T47D (cell line): ENCODE data around the gene AASDHPPT.

Experiments used
- DNase-seq, 2 experiments: peaks; one replicate each; pipeline versions ENCODE4 v3.0.0 to v3.0.0-alpha.2; 2011 to 2012; ENCODE audit warnings: low read depth in 1 of 2, low spot score in 1 of 2
- JUND ChIP-seq: IDR thresholded peaks from 2 replicates; pipeline ENCODE4 v1.6.1; 2012; ENCODE audit warnings: low read depth
- in situ Hi-C: cut with HindIII; loops from 2 replicates; pipeline ENCODE4 v1.10.0; 2016; ENCODE audit warnings: low sequenced_read_pairs, low pct_unique_long_range_greater_than_20kb

The AASDHPPT gene

GRCh38 chr11:106092446-106092845 lies 15.0 kb downstream of the AASDHPPT start:
- no peak for DNase-seq
- in situ Hi-C loops: no loop called here
- no peak for TF ChIP-seq JUND

GRCh38 chr11:106098893-106099553 lies 21.6 kb downstream of the AASDHPPT start:
- TF ChIP-seq JUND: no peak
- DNase-seq: no peak
- in situ Hi-C loops: no loop called here

- no peak for DNase-seq
- no peak for TF ChIP-seq JUND
- in situ Hi-C loops: no loop called here
These were observed 23.9 kb downstream of the AASDHPPT start for GRCh38 chr11:106101370-106101769.

GRCh38 chr11:106101819-106102218 lies 24.4 kb downstream of the AASDHPPT start:
- in situ Hi-C loops: no loop called here
- TF ChIP-seq JUND: no peak
- no peak for DNase-seq

GRCh38 chr11:106105986-106106385 lies 28.5 kb downstream of the AASDHPPT start:
- TF ChIP-seq JUND: no peak
- no peak for DNase-seq
- in situ Hi-C loops: no loop called here

GRCh38 chr11:106121570-106122320 lies 44.3 kb downstream of the AASDHPPT start:
- in situ Hi-C loops: no loop called here
- DNase-seq: peak in 1 of 2 experiments; percentile 15
- no peak for TF ChIP-seq JUND

GRCh38 chr11:106127604-106128003 lies 50.1 kb downstream of the AASDHPPT start:
- in situ Hi-C loops: no loop called here
- no peak for TF ChIP-seq JUND
- DNase-seq: peak in 1 of 2 experiments; percentile 19

- no peak for TF ChIP-seq JUND
- no peak for DNase-seq
- in situ Hi-C loops: no loop called here
These were observed 51.3 kb downstream of the AASDHPPT start for GRCh38 chr11:106128740-106129139.

GRCh38 chr11:106131998-106132397 lies 54.5 kb downstream of the AASDHPPT start:
- no peak for TF ChIP-seq JUND
- no peak for DNase-seq
- in situ Hi-C loops: no loop called here

- no peak for DNase-seq
- no peak for TF ChIP-seq JUND
- in situ Hi-C loops: no loop called here
These were observed 55.3 kb downstream of the AASDHPPT start for GRCh38 chr11:106132582-106133354.

GRCh38 chr11:106133529-106133928 lies 56.1 kb downstream of the AASDHPPT start:
- TF ChIP-seq JUND: no peak
- DNase-seq: no peak
- in situ Hi-C loops: no loop called here

- DNase-seq: no peak
These were observed 59.6 kb downstream of the AASDHPPT start for GRCh38 chr11:106137061-106137460.

GRCh38 chr11:106137758-106138157 lies 60.3 kb downstream of the AASDHPPT start:
- in situ Hi-C loops: no loop called here
- TF ChIP-seq JUND: no peak
- no peak for DNase-seq

More at GRCh38 chr11:106137061-106137460, 59.6 kb downstream of the AASDHPPT start:
- TF ChIP-seq JUND: no peak
- in situ Hi-C loops: no loop called here
